Measurements from ENCODE around the gene KLK5.

DNA sequence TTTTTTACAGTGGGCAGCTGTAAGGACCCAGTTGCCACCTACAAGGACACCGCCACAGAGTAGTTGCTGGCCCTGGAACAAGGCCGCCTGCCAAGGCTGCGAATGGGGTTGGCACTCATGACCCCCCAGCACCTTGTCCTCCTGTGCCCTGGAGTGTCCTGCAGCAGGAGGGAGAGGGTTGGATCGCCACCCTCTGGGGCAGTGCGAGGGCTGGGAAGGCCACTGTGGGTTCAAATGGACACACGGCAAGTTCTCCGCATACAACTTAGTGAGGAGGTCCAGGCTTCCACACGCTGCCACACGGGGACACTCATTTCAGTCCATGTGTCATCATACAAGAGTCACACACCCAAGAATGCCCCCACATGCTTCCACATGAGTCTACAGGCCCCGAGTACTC is 47.6 kb upstream of the KLK5 start:
- no peak for TF ChIP-seq POLR2AphosphoS5 (IDR thresholded peaks at IDR 0.05)
- TF ChIP-seq CTCF (IDR thresholded peaks at IDR 0.05), result no peak
- TF ChIP-seq EP300 (IDR thresholded peaks at IDR 0.05), result no peak
- TF ChIP-seq POLR2A (IDR thresholded peaks at IDR 0.05), result no peak
